ENCODE results near the gene OLFML3.
A peak's percentile ranks its signal among the peaks of the same experiment; 100 is the strongest.
"Not testable (repeated sequence)": the region's sequence is repeated elsewhere in the genome, so short reads cannot be mapped to it uniquely, and the experiment has no call there.

The OLFML3 gene

DNA sequence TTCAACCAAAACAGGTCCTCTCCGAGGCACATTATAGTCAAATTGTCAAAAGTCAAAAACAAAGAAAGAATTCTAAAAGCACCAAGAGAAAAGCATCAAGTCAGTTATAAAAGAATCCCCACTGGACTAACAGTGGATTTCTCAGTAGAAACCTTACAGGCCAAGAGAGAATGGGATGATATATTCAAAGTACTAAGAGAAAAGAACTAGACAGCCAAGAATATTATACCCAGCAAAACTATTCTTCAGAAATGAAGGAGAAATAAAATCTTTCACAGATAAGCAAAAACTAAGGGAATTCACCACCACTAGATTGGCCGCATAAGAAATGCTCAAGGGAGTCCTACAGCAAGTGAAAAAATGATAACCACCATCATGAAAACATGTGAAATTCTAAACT lies 16.1 kb downstream of the OLFML3 start:
- DNase-seq = no peak

DNA sequence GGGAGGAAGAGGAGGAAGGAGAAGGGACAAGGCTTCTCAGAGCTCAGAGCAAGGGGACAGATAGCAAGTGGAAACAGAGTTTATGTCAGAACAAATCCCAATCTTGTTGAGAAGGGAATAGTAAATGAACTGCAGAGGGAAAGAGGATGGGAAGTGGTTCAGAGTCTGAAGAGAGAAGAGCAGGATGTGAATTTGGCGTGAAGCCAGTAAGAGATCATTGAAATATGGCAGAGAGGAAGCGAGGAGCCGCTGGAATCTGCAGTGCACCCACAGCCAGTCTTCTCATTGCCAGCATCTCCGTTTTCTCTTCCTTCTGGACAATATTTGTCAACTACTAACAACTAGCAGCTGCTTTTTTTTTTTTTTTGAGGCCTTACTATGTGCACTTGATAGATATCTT lies 19.1 kb downstream of the OLFML3 start:
- peak; percentile 28 for DNase-seq

- no peak for DNase-seq
These were observed 20.0 kb downstream of the OLFML3 start for GRCh38 chr1:113999233-113999632.

DNA sequence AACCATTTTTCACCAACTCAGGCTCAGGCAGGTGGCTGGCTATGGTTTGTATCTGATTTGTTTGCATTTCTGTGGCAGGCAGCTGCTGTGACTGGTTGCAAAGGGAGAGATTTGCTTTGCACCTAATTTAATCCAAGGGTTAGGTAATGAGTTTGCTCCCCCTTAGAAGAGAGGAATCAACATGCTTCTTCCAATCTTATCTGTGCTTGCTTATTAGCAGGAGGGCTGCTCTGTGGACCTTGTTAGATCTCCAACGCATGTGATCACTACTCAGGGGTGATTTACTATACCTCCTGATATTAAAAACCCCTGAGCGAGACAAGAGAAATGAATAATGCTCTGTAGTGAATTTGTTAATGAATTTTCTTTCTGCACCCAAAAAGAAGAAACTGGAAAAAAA lies 20.5 kb downstream of the OLFML3 start:
- no peak for DNase-seq

DNA sequence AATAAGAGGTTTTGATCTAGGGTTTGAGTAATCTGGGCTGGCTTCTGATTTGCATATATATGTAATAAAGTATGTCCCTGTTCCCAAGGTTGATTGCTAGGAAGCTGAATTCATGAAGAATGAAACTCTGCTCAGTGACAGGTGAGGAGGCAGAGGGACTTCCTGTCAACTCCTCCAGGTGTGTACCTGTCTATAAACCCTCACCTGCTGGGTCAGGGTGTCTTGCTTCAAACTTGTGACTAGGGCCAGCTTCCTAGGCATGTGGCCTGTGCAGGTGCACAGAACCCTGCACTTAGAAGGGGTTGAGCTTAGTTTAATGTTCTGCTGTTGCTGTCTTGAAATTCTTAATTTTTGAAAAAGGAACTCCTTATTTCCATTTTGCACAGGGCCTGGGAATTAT lies 21.1 kb downstream of the OLFML3 start:
- DNase-seq = no peak

- DNase-seq = no peak
These were observed 23.4 kb downstream of the OLFML3 start for GRCh38 chr1:114002492-114003239.

- no peak for DNase-seq
These were observed 24.2 kb downstream of the OLFML3 start for GRCh38 chr1:114003431-114003830.

GRCh38 chr1:114006825-114007224 lies 27.6 kb downstream of the OLFML3 start:
- DNase-seq = not testable (repeated sequence)

- no peak for DNase-seq
These were observed 29.2 kb downstream of the OLFML3 start for GRCh38 chr1:114008480-114008941.

DNA sequence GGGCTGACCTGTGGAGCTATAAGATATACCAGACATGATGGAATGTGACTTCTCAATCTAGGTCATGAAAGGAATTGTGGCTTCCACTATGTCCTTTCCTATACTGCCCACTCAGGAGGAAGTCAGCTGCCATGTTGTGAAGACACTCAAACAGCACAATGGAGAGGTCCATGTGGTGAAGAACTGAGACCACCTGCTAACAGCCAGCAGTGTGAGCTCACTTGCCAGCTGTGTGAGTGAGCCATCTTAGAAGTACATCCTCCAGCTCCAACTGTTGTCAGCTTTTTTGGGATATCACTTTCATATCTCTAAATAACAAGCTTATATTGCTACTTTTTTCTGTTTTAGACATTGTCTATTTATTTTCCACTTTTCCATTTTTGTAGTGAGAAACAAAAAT lies 29.7 kb downstream of the OLFML3 start:
- no peak for DNase-seq

DNA sequence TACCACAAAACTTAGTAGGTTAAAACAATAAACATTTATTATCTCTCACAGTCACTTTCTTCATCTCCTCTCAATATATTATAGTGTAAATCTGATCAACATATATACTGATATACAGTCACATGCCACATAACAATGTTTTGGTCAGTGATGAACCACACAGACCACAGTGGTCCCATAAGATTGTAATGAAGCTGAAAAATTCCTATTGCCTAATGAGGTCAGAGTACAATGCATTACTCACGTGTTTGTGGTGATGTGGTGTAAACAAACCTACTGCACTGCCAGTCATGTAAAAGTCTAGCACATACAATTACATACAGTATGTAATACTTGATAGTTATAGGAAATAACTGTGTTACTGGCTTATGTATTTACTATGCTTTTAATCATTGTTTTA lies 30.1 kb downstream of the OLFML3 start:
- peak; percentile 29 for DNase-seq

GRCh38 chr1:114010433-114011184 lies 31.3 kb downstream of the OLFML3 start:
- DNase-seq = no peak

GRCh38 chr1:114011796-114012195 lies 32.5 kb downstream of the OLFML3 start:
- DNase-seq = no peak

DNA sequence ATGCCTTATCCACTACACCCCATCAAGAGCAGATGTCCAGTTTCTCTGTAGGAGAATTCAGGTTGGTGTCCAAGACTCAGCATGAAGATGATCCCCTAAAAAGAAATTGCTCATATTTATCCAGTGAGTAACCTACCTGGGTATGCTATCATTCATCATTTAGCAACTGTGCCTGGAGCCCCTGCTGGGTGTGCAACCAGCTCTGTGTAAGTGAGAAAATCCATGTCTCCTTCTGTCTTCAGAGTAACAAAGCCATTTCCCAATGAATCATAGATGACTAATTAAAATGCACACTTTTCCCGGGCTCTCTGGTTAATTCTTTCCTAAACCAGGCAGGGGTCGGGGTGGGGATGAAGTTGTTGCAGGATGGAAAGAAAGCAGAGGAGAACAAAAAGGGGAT lies 35.8 kb downstream of the OLFML3 start:
- DNase-seq = no peak

DNA sequence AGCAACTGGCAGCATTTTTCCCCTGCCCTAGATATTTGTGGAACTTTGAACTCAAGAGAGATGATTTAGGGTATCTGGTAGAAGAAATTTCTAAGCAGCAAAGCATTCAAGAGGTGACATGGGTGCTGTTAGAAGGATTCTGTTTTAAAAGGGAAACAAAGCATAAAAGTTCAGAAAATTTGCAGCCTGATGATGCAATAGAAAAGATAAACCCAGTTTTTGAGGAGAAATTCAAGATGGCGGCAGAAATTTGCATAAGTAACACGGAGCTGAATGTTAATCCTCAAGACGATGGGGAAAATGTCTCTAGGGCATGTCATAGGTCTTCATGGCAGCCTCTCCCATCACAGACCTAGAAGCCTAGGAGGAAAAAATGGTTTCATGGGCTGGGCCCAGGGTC lies 40.5 kb downstream of the OLFML3 start:
- not testable (repeated sequence) for DNase-seq

DNA sequence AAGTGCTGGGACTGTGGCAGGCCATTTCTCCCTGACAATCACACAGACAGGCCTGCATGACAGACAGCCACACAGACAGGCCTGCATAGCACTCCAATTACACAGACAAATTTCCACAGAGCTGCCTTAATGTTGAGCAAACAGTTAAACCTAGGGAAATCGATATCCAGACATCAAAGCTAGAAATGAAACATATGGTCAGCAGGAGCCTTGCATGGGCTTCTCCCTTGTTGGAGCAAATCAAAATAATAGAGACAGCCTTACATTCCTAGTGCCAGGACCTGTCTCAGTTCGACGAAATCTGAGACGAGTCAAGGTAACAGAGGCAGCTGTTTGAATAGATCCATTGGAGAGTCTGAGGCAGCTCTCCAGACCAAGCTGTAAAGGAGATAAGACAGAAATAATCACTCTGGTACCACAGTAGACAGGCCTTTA lies 42.4 kb downstream of the OLFML3 start:
- DNase-seq = no peak

DNA sequence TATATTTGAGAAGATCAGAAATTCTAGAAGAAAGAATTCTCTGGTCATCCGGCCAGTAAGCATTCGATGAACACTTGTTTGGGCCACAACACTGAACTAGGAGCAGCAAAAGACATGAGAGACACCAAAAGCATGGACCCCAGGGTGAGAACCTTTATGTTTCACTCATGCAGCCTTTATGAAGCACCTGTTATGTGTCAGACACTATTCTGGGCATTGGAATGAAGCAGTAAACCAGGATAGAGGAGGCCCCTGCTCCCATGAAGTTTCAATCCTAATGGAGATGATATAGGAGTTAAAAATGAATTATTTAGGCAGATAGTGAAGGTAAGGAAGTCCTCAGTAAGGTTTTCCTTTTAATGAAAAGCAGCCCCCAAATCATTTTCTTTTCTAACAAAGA lies 43.6 kb downstream of the OLFML3 start:
- DNase-seq = no peak

GRCh38 chr1:114023377-114023776 lies 44.1 kb downstream of the OLFML3 start:
- DNase-seq = no peak

DNA sequence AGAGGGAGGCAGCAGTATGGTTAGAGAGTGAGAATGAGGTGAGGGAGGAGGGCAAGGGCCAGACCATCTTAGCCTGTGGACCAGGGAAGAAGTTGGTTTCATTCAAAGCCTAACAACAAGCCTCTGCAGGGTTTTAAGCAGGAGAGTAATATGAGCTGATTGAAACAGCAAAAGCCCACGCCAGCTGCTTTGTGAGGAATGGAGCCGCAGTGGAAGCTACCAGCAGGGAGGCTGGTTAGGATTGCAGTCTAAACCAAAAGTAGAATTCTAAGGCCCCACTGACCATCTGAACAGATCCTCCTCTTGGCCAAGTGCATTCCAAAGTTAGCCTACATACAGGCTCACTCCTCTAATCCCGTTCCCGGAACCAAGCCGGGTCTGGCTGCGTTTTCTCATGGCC lies 44.8 kb downstream of the OLFML3 start:
- DNase-seq = no peak

DNA sequence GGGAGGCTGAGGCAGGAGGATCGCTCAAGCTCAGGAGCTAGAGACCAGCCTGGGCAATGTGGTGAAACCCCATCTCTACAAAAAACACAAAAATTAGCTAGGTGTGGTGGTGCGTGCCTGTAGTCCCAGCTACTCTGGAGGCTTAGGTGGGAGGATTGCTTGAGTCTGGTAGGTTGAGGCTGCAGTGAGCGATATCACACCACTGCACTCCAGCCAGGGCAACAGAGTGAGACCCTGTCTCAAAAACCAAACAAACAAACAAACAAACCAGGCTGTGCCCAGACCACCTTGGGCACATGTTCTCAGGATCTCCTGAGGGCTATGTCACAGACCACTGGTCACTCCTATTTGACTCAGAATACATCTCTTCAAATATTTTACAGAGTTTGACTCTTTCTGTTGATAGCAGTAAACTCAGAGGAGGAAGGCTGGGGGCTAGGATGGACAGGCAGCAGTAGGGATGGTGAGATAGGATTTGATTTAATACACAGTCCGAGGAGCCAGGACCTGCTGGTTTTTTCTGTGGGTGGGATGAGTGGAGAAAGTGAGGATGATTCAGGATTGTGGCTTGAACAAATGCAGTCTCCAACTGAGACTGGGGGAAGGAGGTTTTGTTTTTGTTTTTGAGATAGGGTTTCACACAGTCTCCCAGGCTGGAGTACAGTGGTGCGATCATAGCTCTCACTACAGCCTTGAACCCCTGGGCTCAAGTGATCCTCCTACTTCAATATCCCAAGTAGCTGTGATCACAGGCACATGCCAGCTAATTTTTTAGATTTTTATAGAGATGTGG lies 46.5 kb downstream of the OLFML3 start:
- no peak for DNase-seq

DNA sequence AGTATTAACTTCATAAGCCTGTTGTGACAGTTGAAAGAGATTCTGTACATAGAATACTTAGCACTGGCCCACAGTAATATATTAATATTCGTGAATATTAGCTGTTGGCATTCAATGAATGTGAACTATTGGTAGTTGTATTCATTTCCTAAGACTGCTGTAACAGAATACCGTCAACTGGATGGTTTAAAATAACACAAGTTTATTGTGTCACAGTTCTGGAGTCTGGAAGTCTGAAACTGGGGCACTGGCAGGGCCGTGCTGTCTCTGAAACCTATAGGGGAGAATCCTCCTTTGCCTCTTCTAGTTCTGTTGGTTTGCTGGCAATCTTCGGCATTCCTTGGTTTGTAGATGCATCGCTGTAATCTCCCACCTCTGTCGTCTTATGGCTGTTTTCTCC lies 47.5 kb downstream of the OLFML3 start:
- DNase-seq = no peak

Data from OCI-M1 (cell line).